GM04504 (cell line): Measurements from ENCODE around the gene TFF2.

ENCODE experiments used
- DNase-seq: peaks from one replicate; pipeline ENCODE4 v3.0.0-alpha.2; 2012; ENCODE audit warnings: low read depth

The TFF2 gene

GRCh38 chr21:42305707-42306147, 45.1 kb downstream of the TFF2 start:
- DNase-seq: no peak

GRCh38 chr21:42304556-42305454, 46.0 kb downstream of the TFF2 start:
- DNase-seq: no peak

- DNase-seq: no peak
These were observed 47.4 kb downstream of the TFF2 start for GRCh38 chr21:42303443-42303842.

- no peak for DNase-seq
These were observed 48.0 kb downstream of the TFF2 start for GRCh38 chr21:42302794-42303193.

DNA sequence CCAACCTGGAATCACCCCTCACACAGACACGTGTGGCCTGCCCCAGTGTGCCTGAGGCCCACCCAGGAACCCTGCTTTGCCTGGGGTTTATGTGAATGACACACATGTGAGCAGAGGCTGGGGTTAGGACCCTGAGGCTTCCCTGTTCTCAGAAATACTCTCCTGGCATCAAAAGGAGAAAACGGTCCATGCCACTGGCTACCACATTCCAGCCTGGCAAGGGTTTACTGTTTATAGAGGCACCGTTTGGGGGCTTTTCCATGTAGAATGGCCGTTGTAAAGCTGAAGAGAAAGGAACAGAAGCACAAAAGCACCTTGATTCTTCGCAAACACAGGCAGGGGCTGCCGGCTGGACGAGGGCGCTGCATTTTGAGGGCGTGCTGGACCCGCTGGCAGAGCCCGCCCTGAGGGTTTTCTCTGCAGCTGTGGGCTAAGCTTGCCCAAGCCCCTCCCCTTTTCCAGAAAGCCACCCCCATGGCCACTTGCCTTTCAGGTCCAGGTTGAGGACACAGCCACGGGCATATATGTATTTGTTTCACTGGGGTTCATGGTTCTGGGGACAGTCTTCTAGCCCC, 48.6 kb downstream of the TFF2 start:
- DNase-seq: no peak

DNA sequence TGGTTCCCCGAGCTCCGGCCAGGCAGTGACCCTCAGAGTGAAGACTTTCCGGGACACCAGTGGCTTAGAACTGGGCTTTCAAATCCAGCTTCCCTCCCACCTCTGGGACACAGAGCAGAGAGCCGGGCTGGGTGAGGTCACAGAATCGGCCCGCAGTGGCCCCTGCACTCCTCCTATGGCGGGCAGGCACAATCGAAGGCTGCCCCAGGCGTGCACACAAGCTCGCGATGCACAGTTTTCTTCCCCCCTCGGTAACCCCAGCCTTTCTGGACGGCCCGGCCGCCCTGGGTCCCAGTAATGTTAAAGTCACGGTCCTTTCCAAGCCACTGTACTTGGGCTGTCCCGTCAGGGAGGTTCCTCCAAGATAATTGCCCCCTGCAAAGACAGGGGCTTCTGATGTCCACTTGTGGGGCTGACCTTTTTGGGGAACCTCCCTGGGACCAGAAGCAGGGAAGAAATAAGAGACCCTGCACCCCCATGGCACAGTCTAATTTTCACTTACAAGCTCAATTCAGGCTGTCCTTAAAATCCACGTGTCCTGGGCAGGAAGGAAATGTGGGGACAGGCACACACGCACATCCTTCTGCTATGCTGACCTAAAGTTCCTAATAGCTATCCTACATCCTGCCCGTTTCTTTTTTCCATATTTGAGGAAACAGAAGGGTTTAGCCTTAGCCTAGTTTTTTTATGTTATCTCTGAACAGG, 49.3 kb downstream of the TFF2 start:
- DNase-seq: no peak

GRCh38 chr21:42300956-42301355, 49.8 kb downstream of the TFF2 start:
- DNase-seq: no peak

DNA sequence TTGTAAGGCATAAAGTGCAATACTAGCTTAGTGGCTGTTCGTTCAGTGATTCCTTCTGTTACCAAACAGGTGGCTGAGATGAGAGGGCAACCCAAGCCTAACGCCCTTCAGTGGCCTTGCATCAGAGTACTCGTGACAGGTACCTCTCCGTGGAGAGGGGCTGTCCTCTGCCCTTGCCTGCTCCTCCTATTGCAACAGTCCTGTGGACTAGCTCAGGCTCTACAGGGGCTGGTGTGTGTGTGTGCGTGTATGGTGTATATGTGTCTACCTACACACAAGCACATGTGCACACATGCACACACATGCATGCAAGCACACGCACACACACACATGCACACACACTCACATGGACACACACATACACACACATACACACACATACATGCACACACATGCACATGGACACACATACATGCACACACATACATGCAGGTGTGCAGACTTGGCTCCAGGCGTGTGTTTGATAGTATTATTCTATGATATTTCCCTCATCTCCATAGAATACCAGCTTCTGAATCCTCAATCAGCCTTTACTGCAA, 50.7 kb downstream of the TFF2 start:
- DNase-seq: no peak

- no peak for DNase-seq
These were observed 51.3 kb downstream of the TFF2 start for GRCh38 chr21:42299324-42300044.

DNA sequence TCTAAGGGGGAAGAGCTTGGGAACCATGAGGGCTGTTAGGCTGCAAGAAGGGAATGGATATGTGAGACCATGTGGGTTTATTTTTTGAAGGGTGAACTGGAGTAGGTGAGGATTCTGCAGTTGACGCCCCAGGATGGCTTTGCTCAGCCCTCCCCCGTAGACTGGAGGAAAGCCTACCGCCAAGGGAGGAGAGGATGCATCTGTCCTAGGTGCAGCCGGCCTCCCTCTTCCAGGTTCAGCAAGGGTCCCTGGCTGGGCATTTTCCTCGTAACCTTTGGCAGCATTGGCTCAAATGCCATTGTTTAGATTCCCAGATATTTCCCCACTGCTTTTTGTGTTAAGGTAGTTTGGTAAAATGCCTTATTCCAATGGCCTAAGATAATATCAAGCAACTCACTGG, 52.1 kb downstream of the TFF2 start:
- no peak for DNase-seq

DNA sequence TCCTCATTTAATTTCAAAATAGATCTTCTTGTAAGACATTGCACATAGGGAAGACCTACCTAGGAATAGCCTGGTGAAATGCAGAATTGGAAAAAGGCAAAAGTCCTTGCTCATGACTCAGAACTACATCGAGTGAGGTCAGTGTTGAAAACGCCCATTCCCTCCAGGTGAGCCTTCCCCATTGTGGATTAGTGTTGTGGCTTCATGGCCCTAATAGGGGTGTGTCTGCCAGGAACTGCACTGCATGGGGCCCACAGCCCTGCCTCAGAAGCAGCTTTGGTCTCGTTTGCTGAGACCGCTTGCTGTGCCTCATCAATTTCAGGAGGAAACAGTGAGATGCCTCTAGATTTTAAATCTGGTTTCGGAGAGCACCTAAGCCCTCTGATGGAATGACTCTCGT, 52.6 kb downstream of the TFF2 start:
- no peak for DNase-seq

DNA sequence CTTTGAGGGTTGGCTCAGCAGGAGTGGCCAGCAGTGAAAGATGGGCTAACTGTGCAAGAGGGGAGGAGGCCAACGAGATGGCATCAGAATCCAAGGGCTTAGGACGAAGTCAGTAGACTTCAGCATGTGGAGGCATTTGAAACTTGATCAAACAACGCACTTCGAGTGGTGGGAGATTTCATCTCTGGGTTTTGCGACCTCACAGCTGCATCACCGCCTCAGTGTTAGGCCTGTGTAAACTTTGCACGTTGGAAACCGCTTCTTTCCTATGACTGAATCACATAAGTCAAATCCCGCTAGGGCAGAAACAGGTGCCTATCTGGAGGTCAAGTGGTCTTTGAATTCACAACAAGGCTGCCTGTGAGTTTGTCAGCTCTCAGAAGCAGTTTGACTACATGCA, 53.4 kb downstream of the TFF2 start:
- DNase-seq: no peak

GRCh38 chr21:42296501-42296900, 54.3 kb downstream of the TFF2 start:
- no peak for DNase-seq
